Measurements from ENCODE around the gene PPP1R14C.

GRCh38 chr6:150238846-150239407 lies 96.1 kb downstream of the PPP1R14C start:
- TF ChIP-seq TAF1 (IDR thresholded peaks at IDR 0.05; ENCODE audit: borderline replicate concordance, insufficient read depth, low read length), result no peak
- TF ChIP-seq SIN3A (IDR thresholded peaks at IDR 0.05; ENCODE audit: borderline replicate concordance, insufficient read depth, low read length), result no peak
- no peak for TF ChIP-seq REST (IDR thresholded peaks at IDR 0.05; ENCODE audit: insufficient read depth in 1 of 2, low read depth in 2 of 2, low read length in 2 of 2)
